Hematopoietic multipotent progenitor cell treated with erythropoietin and hydrocortisone succinate and interleukin-3 and kit ligand, for 6 days (in vitro differentiated cells): ENCODE results near the gene ARGFX.
"Not testable (repeated sequence)": the region's sequence is repeated elsewhere in the genome, so short reads cannot be mapped to it uniquely, and the experiment has no call there.

Source experiments
- DNase-seq: peaks from one replicate; pipeline ENCODE4 v3.0.0-alpha.2; 2015

Gene ARGFX

GRCh38 chr3:121567649-121568048 lies at the start of gene ARGFX:
Gene ARGFX (plus strand): TSS chr3:121567949. CDS start chr3:121570714, 2,765 bp downstream.
- DNase-seq, result no peak

DNA sequence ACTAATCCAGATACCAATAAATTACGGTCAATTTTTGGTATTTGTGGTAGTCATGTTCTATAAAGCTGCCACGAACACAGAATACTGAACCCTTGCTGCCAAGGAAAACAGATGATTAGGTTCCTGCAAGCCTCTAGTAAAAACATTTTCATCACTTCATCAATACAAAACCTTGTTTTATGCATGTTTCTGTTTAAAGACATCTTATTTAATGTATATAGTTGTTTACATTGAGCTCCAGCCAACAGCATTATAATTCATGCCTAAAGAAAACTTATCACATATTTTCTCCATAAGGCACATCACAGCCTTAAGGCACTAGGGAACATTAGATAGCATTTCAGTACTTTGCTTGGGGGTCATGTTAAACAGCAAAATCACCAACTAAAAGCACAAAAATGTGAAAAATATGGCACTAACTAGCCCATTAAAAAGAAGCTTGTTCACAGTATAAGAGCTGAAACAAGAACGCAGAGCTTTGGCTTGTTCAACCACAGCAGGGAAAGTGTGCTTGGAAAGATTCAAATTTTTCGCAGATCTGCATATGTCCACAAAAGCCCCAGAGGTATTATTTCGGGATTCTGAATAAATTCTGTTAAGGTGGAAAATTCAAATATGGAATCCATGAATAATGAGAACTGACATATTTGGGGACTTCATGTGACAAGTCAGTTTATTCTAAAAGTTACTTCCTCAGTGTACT lies 49.6 kb upstream of the ARGFX start:
- no peak for DNase-seq

DNA sequence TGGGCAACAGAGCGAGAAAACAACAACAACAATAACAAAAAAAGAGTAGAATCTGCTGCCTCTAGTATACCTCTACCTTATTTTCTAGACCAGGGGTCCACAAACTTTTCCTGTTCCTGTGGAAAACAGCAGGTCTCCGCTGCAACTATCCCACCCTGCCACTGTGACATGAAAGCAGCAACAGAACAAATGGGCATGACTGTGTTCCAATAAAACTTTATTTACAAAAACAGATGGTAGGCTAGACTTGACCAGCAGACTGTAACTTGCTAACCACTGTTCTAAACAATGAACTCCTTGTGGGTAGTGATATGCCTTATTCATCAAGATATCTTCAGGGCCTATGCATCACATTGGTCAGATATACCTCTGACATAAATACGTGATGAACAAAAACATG lies 47.2 kb upstream of the ARGFX start:
- no peak for DNase-seq

DNA sequence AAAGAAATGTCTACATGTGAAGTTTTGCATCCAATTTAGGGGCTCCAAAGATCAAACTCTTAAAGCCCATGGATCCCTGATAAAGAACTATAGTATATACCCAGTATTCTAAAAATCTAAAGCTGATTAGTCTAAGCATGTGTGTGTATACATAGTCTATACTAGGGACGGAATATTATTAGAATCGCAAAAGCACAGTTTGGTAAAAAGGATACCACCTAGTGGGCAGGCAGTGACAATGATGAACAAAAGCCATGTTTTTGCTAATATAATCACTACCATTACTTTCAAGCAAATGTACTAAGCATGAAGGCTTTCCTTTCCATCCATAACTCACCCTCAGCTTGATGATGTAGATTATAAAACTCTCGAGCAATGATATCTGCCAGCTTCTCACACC lies 38.4 kb upstream of the ARGFX start:
- peak; percentile 44 for DNase-seq

DNA sequence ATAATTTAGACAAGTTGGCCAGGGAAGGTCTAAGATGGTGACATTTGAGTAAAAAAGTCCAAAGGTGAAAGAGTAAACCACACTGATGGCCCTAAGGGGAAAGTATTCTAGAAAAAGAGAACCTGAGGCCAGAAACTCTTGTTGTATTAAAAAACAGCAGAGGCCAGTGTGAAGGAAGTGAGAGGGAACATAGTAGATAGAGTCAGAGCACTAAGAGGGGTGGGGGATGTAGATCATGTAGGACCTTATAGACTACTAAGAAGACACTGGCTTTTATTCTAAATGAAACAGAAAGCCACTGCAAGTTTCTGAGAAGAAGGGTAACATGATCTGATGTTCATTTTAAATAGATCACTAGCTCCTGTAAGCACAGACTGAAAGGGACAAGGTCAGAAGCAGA lies 36.5 kb upstream of the ARGFX start:
- no peak for DNase-seq

GRCh38 chr3:121542924-121543323 lies 24.8 kb upstream of the ARGFX start:
- no peak for DNase-seq

DNA sequence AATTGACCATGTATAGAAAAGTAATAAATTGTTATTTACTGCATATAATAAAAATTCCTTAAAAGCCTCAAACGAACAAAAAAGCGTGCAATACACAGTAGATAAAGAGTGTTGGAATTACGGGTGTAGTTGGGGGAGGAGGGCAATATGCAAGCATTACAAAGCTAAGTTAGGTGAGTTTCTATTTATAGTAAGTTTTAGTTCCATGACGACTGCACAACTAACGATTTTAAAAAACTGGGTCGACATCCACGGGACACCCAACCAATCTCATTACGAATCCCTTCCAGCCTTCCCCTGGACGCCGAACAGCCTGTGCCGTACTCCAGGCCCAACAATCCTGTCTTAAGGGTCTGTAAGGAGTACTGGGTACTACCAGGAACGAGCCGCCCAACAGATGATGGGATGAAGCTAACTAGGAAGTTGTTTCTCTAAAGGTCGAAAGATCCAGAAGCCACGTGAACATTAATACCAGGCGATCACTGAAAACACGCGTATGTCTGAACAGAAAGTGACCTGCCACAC lies 22.6 kb upstream of the ARGFX start:
- peak; percentile 55 for DNase-seq

DNA sequence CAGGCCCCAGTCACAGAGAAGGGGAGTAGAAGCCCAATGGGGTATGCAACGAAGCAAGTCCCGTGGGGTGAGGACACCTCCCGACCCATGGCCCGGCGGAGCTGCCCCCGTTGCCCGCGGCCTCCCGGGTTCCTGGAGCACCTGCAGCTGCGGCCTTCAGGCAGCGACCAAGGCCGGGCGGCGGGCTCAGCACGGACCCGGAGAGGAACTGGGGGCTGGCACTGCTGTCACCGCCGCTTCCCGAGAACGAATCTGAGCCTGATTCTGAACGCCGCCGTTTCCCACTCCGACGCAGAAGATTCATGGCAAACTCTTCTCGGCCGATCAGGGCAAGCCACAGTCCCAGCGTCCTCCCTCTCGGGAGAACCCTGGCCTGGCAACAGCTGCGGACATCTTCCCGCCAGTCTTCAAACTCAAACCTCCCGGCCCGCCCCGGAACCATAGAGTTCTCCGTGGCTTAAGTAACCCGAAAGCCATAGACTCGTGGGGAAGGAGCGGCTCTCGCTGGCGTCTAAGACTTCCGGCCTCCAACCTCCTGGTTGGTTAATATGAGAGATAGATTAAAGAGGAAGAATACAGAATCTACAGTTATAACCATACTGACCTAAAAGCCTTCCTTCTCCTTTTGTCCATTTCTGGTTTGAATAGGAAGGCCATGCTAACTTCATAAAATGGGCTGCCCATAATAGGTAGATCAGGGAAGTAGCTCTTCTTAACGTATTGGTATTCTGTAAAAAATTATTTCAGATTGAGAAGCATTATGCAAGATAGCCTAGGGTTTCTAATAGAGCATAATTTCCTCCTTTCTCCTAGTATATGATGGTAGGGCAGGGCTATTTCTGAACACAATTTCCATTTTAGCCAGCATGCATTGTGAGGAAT lies 21.9 kb upstream of the ARGFX start, which contains the start of gene POLQ:
Gene POLQ (minus strand): TSS at position 415 of the 882 bp plus-strand sequence. CDS start 111 bp downstream, at position 304.
- peak; percentile 99 for DNase-seq

DNA sequence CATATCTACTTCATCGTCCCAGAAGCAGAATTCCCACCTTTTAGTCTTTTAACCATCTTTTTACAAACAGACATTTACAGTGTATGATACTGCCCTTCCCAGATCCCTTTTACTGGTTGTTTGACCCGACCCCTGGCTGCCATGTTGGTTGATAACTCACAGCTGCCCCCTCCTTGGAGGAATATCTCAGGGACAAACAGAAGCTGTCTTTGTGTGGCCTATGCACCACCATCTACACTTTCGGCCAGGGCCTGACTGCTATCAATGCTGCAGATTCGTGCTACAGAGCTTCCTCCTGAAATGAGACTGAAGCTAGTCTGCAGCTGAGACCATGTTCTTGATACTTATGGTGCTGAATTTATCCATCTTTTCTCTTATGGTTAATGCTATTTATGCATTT lies 15.4 kb upstream of the ARGFX start:
- DNase-seq, result no peak

DNA sequence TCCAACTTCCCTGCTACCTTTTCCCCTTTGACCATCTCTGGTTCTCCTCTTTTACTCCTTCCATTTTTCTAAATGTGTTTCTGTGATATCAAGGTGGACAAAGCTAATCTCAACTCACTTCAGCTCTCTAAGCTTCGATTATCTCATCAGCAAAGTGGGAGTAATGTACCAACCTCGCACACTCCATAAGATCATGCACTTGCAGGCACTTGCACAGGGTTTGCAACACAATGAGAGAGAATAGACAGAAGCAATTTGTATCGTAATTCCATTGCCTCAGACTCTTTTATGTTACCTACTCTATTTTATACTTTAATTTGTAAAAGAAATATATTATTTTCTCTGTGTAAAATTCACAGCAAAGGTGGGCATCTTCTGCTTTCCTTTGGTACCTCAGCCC lies 15.0 kb upstream of the ARGFX start:
- DNase-seq, result no peak

DNA sequence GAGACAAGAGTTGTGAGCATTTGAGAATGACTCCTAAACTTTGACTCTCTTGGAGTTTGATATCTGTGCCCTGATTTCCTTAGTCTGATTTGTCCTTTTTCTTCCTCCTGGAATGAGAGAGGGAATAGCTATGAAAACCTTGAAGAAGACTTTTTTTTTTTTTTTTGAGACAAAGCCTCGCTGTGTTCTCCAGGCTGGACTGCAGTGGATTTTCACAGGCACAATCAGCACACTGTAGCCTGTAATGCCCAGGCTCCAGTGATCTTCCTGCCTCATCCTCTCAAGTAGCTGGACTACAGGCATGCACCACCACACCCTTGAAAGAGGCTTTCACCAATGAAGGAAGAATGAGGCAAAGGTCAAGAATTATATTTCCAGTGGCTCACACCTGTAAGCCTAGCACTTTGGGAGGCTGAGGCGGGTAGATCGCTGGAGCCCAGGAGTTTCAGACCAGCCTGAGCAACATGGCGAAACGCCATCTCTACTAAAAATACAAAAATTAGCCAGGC lies 10.3 kb upstream of the ARGFX start:
- no peak for DNase-seq

- no peak for DNase-seq
These were observed 5.6 kb upstream of the ARGFX start for GRCh38 chr3:121562148-121562547.

GRCh38 chr3:121566773-121567172 lies 976 bp upstream of the ARGFX start:
- no peak for DNase-seq

- peak; percentile 75 for DNase-seq
These were observed 6.7 kb downstream of the ARGFX start for GRCh38 chr3:121574449-121574848.

GRCh38 chr3:121581691-121582090 lies 13.9 kb downstream of the ARGFX start:
- DNase-seq, result no peak

- DNase-seq, result no peak
These were observed 16.7 kb downstream of the ARGFX start for GRCh38 chr3:121584418-121584817.

DNA sequence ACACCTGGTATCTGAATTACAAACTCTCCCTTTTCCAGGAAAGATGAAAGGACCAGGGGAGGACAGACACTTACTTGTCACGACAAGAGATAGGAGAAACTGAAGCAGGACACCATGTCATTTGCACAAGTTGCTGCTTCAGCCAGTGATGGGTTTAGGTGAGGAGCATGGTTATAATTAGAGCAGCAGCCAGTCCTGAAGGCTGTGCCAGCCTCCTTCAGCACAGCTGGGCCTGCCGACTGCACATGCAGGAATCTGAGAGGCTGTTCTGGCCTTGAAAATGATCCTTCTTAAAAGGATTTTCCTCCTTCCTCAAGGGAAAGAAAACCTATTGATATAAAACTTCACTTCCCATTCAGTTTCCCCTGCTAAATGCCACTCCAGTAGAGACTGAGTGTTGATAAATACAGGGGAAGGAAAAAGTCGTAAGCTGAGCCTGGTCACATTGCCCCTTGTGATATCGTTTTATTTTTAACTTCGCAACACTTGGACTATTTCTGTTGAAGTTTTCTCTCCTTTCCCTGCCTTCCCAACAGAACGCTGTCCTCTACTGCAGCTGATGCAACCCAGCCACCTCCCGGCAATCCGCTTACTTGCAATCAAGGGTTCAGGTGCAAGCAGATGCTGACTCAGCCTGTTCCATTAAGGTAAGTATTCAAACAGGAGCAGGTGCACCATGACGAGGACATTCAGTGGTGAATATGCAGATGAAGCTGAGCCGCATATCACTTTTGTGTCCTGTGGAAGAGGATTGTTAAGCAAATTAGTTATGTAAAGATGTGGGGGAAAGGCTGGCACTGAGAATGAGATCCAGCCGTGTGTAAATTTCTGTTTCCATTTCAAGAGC lies 25.3 kb downstream of the ARGFX start, which contains the start of gene FBXO40:
Gene FBXO40 (plus strand): TSS at position 524 of the 847 bp plus-strand sequence. CDS start 27,197 bp downstream, outside the sequence.
- DNase-seq, result no peak

DNA sequence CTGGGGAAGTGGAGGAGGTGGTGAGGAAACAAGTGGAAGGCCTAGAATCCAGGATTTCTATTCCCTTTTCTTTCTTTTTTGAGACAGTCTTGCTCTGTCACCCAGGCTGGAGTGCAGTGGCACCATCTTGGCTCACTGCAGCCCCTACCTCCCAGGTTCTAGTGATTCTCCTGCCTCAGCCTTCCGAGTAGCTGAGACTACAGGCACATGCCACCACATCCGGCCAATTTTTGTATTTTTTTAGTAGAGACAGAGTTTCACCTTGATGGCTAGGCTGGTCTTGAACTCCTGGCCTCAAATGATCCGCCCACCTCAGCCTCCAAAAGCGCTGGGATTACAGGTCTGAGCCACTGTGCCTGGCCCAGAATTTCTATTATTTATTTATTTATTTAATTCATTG lies 26.1 kb downstream of the ARGFX start:
- DNase-seq, result not testable (repeated sequence)

DNA sequence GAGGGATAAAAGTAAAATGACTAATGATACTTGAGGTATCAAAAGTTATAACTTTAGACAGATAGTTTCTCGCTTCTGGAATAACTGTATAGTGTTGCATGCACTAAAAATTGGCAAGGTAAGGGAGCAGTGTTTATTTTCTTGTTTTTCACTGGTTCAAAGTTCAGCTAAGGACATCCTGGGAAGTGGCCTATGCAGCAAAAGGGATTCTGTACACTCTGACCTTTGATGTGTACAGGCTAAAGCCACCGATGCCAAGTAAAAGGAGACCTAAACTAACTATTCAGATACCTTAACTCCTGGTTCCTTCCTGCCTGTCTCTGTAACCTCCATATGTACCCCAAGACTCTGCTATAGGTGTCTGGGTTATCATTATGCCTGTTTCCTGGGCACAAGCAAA lies 27.1 kb downstream of the ARGFX start:
- no peak for DNase-seq

DNA sequence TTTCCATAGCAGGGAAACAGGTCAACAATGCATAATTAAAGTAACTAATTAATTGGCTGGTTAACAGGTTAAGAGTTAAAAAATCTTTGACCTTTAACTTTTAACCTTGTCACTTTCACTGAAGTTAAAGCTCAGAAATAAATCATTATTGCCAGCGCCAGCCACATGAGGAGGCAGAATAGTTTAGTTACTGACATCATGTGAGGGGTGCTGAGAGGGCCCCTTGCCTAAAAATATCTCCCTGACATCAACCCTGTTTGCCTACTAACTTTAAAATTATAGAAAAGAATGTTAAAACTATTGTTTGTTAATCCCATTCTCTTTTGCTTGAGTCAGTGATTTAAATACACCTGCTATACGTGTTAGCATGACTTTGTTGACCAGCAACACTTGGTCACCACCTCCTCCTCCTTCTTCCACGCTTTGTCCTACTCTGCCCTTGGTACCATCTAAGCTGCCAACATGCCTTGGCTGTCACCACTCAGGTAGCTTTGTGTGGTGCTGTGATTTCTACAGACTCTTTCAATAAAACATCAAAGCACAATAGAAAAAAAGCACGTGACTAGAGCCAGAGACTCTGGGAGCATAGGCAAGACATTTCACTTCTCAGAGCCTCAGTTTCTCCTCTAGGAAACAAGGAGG lies 28.1 kb downstream of the ARGFX start:
- DNase-seq, result no peak

- no peak for DNase-seq
These were observed 30.8 kb downstream of the ARGFX start for GRCh38 chr3:121598564-121598963.

GRCh38 chr3:121599900-121600299 lies 32.2 kb downstream of the ARGFX start:
- not testable (repeated sequence) for DNase-seq
